ENCODE measurements around the gene DCAF5. TPM values are rescaled to one million over a fixed set of nuclear protein-coding genes. Genes with fewer than 3 reads are reported as not detected.

The DCAF5 gene
- total and polyA plus RNA-seq, 2 of the 8 experiments (the other 6 are each of a cell fraction or from before 2014, with no cell fraction given): 24.3 to 31.0 TPM

- H2BK15ac ChIP-seq (ENCODE audit: low read length): no peak overlapping the region
- H2BK5ac ChIP-seq (ENCODE audit: low read depth, low read length): no peak overlapping the region
- no peak overlapping the region for H2BK12ac ChIP-seq (ENCODE audit: low read depth, low read length)
- no peak overlapping the region for H3K23ac ChIP-seq (ENCODE audit: insufficient read length)
- 90% methylated on average over 4 of the region's 4 CpGs; no CpG with 5 or more reads in 1 of the 2 experiments for WGBS, 2 experiments (ENCODE audit: extremely low coverage in 1 of 2, insufficient coverage in 1 of 2, insufficient read length in 1 of 2, insufficient replicate concordance in 2 of 2, low coverage in 1 of 2, low lambda C conversion rate in 2 of 2, missing lambda C conversion rate in 1 of 2)
- CTCF ChIA-PET (ENCODE audit: partially characterized antibody): interaction anchor here (0.6 to 1.1 kb wide), 2 partner anchors 9 to 60 kb away, joined by 3 read pairs; no protein-coding TSS in a partner anchor
- H4K5ac ChIP-seq (ENCODE audit: insufficient read length, low read depth, low read length): no peak overlapping the region
- H2BK20ac ChIP-seq (ENCODE audit: low read length): no peak overlapping the region
- no peaks in the 10 kb centered on the region for H4K20me1 ChIP-seq (replicated peaks in 1 of 2; ENCODE audit: control insufficient read depth in 1 of 2, insufficient read depth in 2 of 2, low read length in 2 of 2)
- POLR2A ChIA-PET (ENCODE audit: partially characterized antibody): no interaction called here
- H3K56ac ChIP-seq (replicated peaks; ENCODE audit: insufficient read length, low read depth, low read length): no peak overlapping the region
- no peak overlapping the region for H3K4ac ChIP-seq (replicated peaks; ENCODE audit: insufficient read length, low read depth, low read length)
- H3K4me3 ChIP-seq (ENCODE audit: extremely low read depth in 1 of 4, insufficient read depth in 2 of 4, low read depth in 3 of 4, low read length in 4 of 4): no peak overlapping the region
- no peak overlapping the region for H3K18ac ChIP-seq (ENCODE audit: extremely low read depth, low read length)
- no peak overlapping the region for H2BK120ac ChIP-seq (replicated peaks; ENCODE audit: low read depth, low read length)
- TF ChIP-seq BCL11A (IDR thresholded peaks at IDR 0.05; ENCODE audit: low read depth in 2 of 2, low read length in 2 of 2): no peak
- no peak overlapping the region for H2AFZ ChIP-seq (ENCODE audit: low read length)
- no peak overlapping the region for H3K9ac ChIP-seq (replicated peaks in 1 of 4; ENCODE audit: extremely low read depth in 1 of 4, low read depth in 3 of 4, low read length in 3 of 4)
- H3K9me3 ChIP-seq (ENCODE audit: insufficient read depth in 2 of 2, low read depth in 1 of 2, low read length in 1 of 2): no peaks in the 10 kb centered on the region
- H3K4me2 ChIP-seq (ENCODE audit: insufficient read depth in 1 of 2, low read depth in 2 of 2, low read length in 2 of 2): no peak overlapping the region
- H3K36me3 ChIP-seq (ENCODE audit: control insufficient read depth in 2 of 4, insufficient read depth in 4 of 4, low read length in 3 of 4): no peaks in the 10 kb centered on the region
- peaks cover 7% of the 10 kb centered on the region; the same call in 1 of the 2 replicates for H3K79me1 ChIP-seq (ENCODE audit: low read depth, low read length)
- 0 out of 4 replicates have a peak, but pooled peaks cover 0 to 2% of the 10 kb centered on the region in 2 experiments for H3K79me2 ChIP-seq (ENCODE audit: control insufficient read depth in 1 of 2, insufficient read depth in 2 of 2, low read length in 2 of 2)
- H4K91ac ChIP-seq (replicated peaks; ENCODE audit: insufficient read length, low read length): no peak overlapping the region
- H3K27me3 ChIP-seq (replicated peaks in 1 of 4; ENCODE audit: control insufficient read depth in 3 of 4, extremely low read depth in 1 of 4, insufficient read depth in 3 of 4, low read length in 3 of 4): no peaks in the 10 kb centered on the region
- H3K14ac ChIP-seq (ENCODE audit: insufficient read length): no peak overlapping the region
- H4K8ac ChIP-seq (ENCODE audit: extremely low read depth, insufficient read depth, low read length): no peak overlapping the region
- FAIRE-seq (no peak), DNase-seq (ENCODE audit: low read depth in 1 of 2, low spot score in 2 of 2) (no peak)
- H3K4me1 ChIP-seq (replicated peaks in 1 of 4; ENCODE audit: control insufficient read depth in 3 of 4, insufficient read depth in 4 of 4, low read length in 3 of 4): peaks cover 0 to 9% (median 3%) of the 10 kb centered on the region in 4 experiments; a peak in 3 of 7 replicates
- H2AK5ac ChIP-seq (ENCODE audit: low read depth, low read length): no peak overlapping the region
- H3K23me2 ChIP-seq (ENCODE audit: low read depth, low read length): no peaks in the 10 kb centered on the region
- no peak overlapping the region for H3K27ac ChIP-seq (ENCODE audit: low read depth, low read length)
Observed at GRCh38 chr14:69135133-69135532, 17.8 kb downstream of the DCAF5 start.
